KMS-11 (cell line): ENCODE data around the gene ADAMTS17.

ENCODE experiments used
- H2AFZ ChIP-seq: fragments of 200-600 bp; sonication (generic); 2 replicates; pipeline ENCODE4 v1.6.1; 2016; ENCODE audit warnings: antibody characterized with exemption, mixed run types, low read depth
- H3K27ac ChIP-seq: fragments of 200-600 bp; sonication (generic); 2 replicates; pipeline ENCODE4 v1.6.1; 2016; ENCODE audit warnings: mild to moderate bottlenecking, mixed run types
- H3K27me3 ChIP-seq: fragments of 200-600 bp; sonication (generic); 2 replicates; pipeline ENCODE4 v1.6.1; 2017; ENCODE audit warnings: mild to moderate bottlenecking, low read depth, mixed run types, moderate library complexity; ENCODE audit not compliant: insufficient read depth
- H3K36me3 ChIP-seq: fragments of 200-600 bp; sonication (generic); 2 replicates; pipeline ENCODE4 v1.6.1; 2017; ENCODE audit warnings: mild to moderate bottlenecking, mixed run types; ENCODE audit not compliant: insufficient read depth
- H3K4me1 ChIP-seq: fragments of 200-600 bp; sonication (generic); 2 replicates; pipeline ENCODE4 v1.6.1; 2016; ENCODE audit warnings: mild to moderate bottlenecking, low read depth, mixed run types; ENCODE audit not compliant: poor library complexity, severe bottlenecking
- H3K4me2 ChIP-seq: fragments of 200-600 bp; sonication (generic); 2 replicates; pipeline ENCODE4 v1.7.0; 2016; ENCODE audit warnings: mild to moderate bottlenecking, mixed run types
- H3K4me3 ChIP-seq: fragments of 200-600 bp; sonication (generic); IDR thresholded peaks from 2 replicates; pipeline ENCODE4 v1.6.1; 2017; ENCODE audit warnings: low read depth, low read length, mixed read lengths; ENCODE audit not compliant: insufficient read depth
- H3K79me2 ChIP-seq: fragments of 200-600 bp; sonication (generic); 2 replicates; pipeline ENCODE4 v1.6.1; 2016; ENCODE audit warnings: low read depth, mixed run types; ENCODE audit not compliant: insufficient read depth
- H3K9ac ChIP-seq: fragments of 200-600 bp; sonication (generic); 2 replicates; pipeline ENCODE4 v1.6.1; 2016; ENCODE audit warnings: mild to moderate bottlenecking, mixed run types
- H4K20me1 ChIP-seq: fragments of 200-600 bp; sonication (generic); 2 replicates; pipeline ENCODE4 v1.6.1; 2016; ENCODE audit warnings: mild to moderate bottlenecking, mixed run types; ENCODE audit not compliant: insufficient read depth
- CTCF ChIP-seq: fragments of 200-600 bp; sonication (generic); conservative IDR thresholded peaks from 2 replicates; pipeline ENCODE4 v1.6.1; 2017; ENCODE audit warnings: low read depth, mild to moderate bottlenecking, antibody characterized with exemption, low read length, moderate library complexity, mixed read lengths

ADAMTS17 gene

GRCh38 chr15:100005013-100005412 is 336.8 kb downstream of the ADAMTS17 start:
- no peak overlapping the region for H2AFZ ChIP-seq
- no peak for TF ChIP-seq CTCF
- H3K4me3 ChIP-seq = no peak overlapping the region
- no peak overlapping the region for H3K9ac ChIP-seq
- H3K36me3 ChIP-seq = no peaks in the 10 kb centered on the region
- H3K27ac ChIP-seq = no peak overlapping the region
- no peak overlapping the region for H3K4me2 ChIP-seq
- H3K27me3 ChIP-seq = no peaks in the 10 kb centered on the region
- H3K79me2 ChIP-seq = no peaks in the 10 kb centered on the region
- H4K20me1 ChIP-seq = no peaks in the 10 kb centered on the region
- H3K4me1 ChIP-seq = no peaks in the 10 kb centered on the region

- no peak overlapping the region for H3K4me2 ChIP-seq
- no peak overlapping the region for H3K27ac ChIP-seq
- H3K27me3 ChIP-seq = no peaks in the 10 kb centered on the region
- no peaks in the 10 kb centered on the region for H3K36me3 ChIP-seq
- H4K20me1 ChIP-seq = no peaks in the 10 kb centered on the region
- no peaks in the 10 kb centered on the region for H3K79me2 ChIP-seq
- H3K4me3 ChIP-seq = no peak overlapping the region
- H2AFZ ChIP-seq = no peak overlapping the region
- H3K4me1 ChIP-seq = no peaks in the 10 kb centered on the region
- no peak for TF ChIP-seq CTCF
- H3K9ac ChIP-seq = no peak overlapping the region
These were observed 338.8 kb downstream of the ADAMTS17 start for GRCh38 chr15:100002787-100003536.

- no peak overlapping the region for H3K4me2 ChIP-seq
- H3K4me1 ChIP-seq = no peaks in the 10 kb centered on the region
- no peak for TF ChIP-seq CTCF
These were observed 339.6 kb downstream of the ADAMTS17 start for GRCh38 chr15:100002086-100002620.

GRCh38 chr15:100001405-100001804 is 340.4 kb downstream of the ADAMTS17 start:
- Histone ChIP-seq H3K4me3 (no peak overlapping the region), H3K4me2 (no peak overlapping the region), H3K27ac (no peak overlapping the region), H3K9ac (no peak overlapping the region), H3K4me1 (no peaks in the 10 kb centered on the region), H2AFZ (no peak overlapping the region), H3K36me3 (no peaks in the 10 kb centered on the region), H3K27me3 (no peaks in the 10 kb centered on the region), H3K79me2 (no peaks in the 10 kb centered on the region), H4K20me1 (no peaks in the 10 kb centered on the region)
- TF ChIP-seq CTCF = no peak

More at GRCh38 chr15:100002086-100002620, 339.6 kb downstream of the ADAMTS17 start:
- Histone ChIP-seq H3K27ac (no peak overlapping the region), H3K4me3 (no peak overlapping the region), H2AFZ (no peak overlapping the region), H4K20me1 (no peaks in the 10 kb centered on the region), H3K27me3 (no peaks in the 10 kb centered on the region), H3K36me3 (no peaks in the 10 kb centered on the region), H3K79me2 (no peaks in the 10 kb centered on the region), H3K9ac (no peak overlapping the region)
